CD14-positive monocyte (primary cell): ENCODE data around the gene LYRM4. TPM values are rescaled to one million over a fixed set of nuclear protein-coding genes. Genes with fewer than 3 reads are reported as not detected.

Experiments
- DNase-seq, 3 donors: peaks; one replicate each; pipeline ENCODE4 v3.0.0-alpha.2; 2011 to 2022
- H2AFZ ChIP-seq: 2 replicates; pipeline ENCODE4 v1.6.0; 2012; ENCODE audit warnings: mild to moderate bottlenecking, low read depth, low read length, inconsistent platforms; ENCODE audit not compliant: insufficient read depth, poor library complexity, severe bottlenecking
- H3K27ac ChIP-seq, 2 donors: 1 replicate in 1 of 2; 2 replicates in 1 of 2; pipeline ENCODE4 v1.5.1; 2012 to 2013; ENCODE audit warnings: low read length in 2 of 2, control low read depth in 1 of 2, inconsistent platforms in 1 of 2, low read depth in 1 of 2, mild to moderate bottlenecking in 1 of 2
- H3K27me3 ChIP-seq, 2 donors: one replicate each; pipeline versions ENCODE4 v1.6.0 to v1.6.1; 2011 to 2013; ENCODE audit warnings: low read length in 2 of 2; ENCODE audit not compliant: control insufficient read depth in 2 of 2, insufficient read depth in 2 of 2
- H3K36me3 ChIP-seq, 2 donors: replicated peaks in 1 of 2; 1 replicate in 1 of 2; 2 replicates in 1 of 2; pipeline versions ENCODE4 v1.5.1 to v1.6.1; 2012 to 2013; ENCODE audit warnings: low read length in 2 of 2, control low read depth in 1 of 2, inconsistent platforms in 1 of 2, mild to moderate bottlenecking in 1 of 2; ENCODE audit not compliant: insufficient read depth in 2 of 2, control insufficient read depth in 1 of 2
- H3K4me1 ChIP-seq, 2 donors: 1 replicate in 1 of 2; 2 replicates in 1 of 2; pipeline versions ENCODE4 v1.5.1 to v1.6.1; 2012 to 2013; ENCODE audit warnings: low read length in 2 of 2, control low read depth in 1 of 2, inconsistent platforms in 1 of 2, mild to moderate bottlenecking in 1 of 2, moderate library complexity in 1 of 2; ENCODE audit not compliant: insufficient read depth in 2 of 2, control insufficient read depth in 1 of 2
- H3K4me2 ChIP-seq: replicated peaks from 2 replicates; pipeline ENCODE3; 2012; ENCODE audit warnings: low read length, moderate library complexity, mild to moderate bottlenecking; ENCODE audit not compliant: poor library complexity, severe bottlenecking; ENCODE audit errors: extremely low read depth
- H3K4me3 ChIP-seq, 3 experiments: fragments of 200-600 bp in 1 of 3; sonication (generic) in 1 of 3; replicated peaks in 1 of 3; 1 replicate in 2 of 3; 2 replicates in 1 of 3; pipeline ENCODE4 v1.5.1; 2011 to 2013; ENCODE audit warnings: low read length in 3 of 3, mild to moderate bottlenecking in 3 of 3, control low read depth in 2 of 3, low read depth in 2 of 3, inconsistent platforms in 1 of 3, moderate library complexity in 1 of 3
- H3K79me2 ChIP-seq: 2 replicates; pipeline ENCODE4 v1.6.0; 2012; ENCODE audit warnings: mild to moderate bottlenecking, control low read depth, inconsistent platforms, low read length, moderate library complexity; ENCODE audit not compliant: insufficient read depth
- H3K9ac ChIP-seq: 2 replicates; pipeline ENCODE4 v1.6.0; 2017; ENCODE audit warnings: low read length, mild to moderate bottlenecking; ENCODE audit not compliant: insufficient read depth, poor library complexity, severe bottlenecking
- H3K9me3 ChIP-seq, 2 donors: replicated peaks in 1 of 2; 1 replicate in 1 of 2; 2 replicates in 1 of 2; pipeline versions ENCODE4 v1.5.1 to v1.6.1; 2012 to 2013; ENCODE audit warnings: low read length in 2 of 2, control low read depth in 1 of 2; ENCODE audit not compliant: control insufficient read depth in 1 of 2, insufficient read depth in 1 of 2
- H4K20me1 ChIP-seq: 2 replicates; pipeline ENCODE4 v1.6.0; 2012; ENCODE audit warnings: mild to moderate bottlenecking, low read length, control low read depth, moderate library complexity; ENCODE audit not compliant: insufficient read depth
- H3K27ac Mint-ChIP-seq, 7 donors: one replicate each; pipeline ENCODE4 v1.8.0; 2020; ENCODE audit warnings: mild to moderate bottlenecking in 7 of 7, mixed read lengths in 7 of 7, moderate library complexity in 6 of 7, inconsistent platforms in 2 of 7
- H3K27me3 Mint-ChIP-seq, 3 donors: one replicate each; pipeline ENCODE4 v1.8.0; 2021 to 2022; ENCODE audit warnings: low read depth in 3 of 3, mild to moderate bottlenecking in 3 of 3, mixed read lengths in 3 of 3, moderate library complexity in 3 of 3, inconsistent platforms in 1 of 3
- H3K36me3 Mint-ChIP-seq, 2 donors: one replicate each; pipeline ENCODE4 v1.8.0; 2020; ENCODE audit warnings: mixed read lengths in 2 of 2, inconsistent platforms in 1 of 2, mild to moderate bottlenecking in 1 of 2
- H3K4me1 Mint-ChIP-seq: one replicate; pipeline ENCODE4 v1.8.0; 2020; ENCODE audit warnings: mild to moderate bottlenecking, mixed read lengths
- H3K4me3 Mint-ChIP-seq, 2 donors: one replicate each; pipeline ENCODE4 v1.8.0; 2020; ENCODE audit warnings: mild to moderate bottlenecking in 2 of 2, mixed read lengths in 2 of 2, moderate library complexity in 1 of 2
- H3K9me3 Mint-ChIP-seq, 7 donors: one replicate each; pipeline ENCODE4 v1.8.0; 2020 to 2022; ENCODE audit warnings: mixed read lengths in 7 of 7, mild to moderate bottlenecking in 6 of 7, moderate library complexity in 6 of 7, inconsistent platforms in 2 of 7
- WGBS: methylation state at CpG from one replicate; pipeline ENCODE4 v1.1.5; 2013; ENCODE audit warnings: missing lambda C conversion rate; ENCODE audit not compliant: insufficient coverage; 5-methylcytosine and 5-hydroxymethylcytosine counted together
- intact Hi-C, 2 donors: fragments of 100-400 bp; cut with micrococcal nuclease; formaldehyde crosslinking; loops; one replicate each; pipeline versions ENCODE4 v1.15.0 to v1.15.1; 2023
- polyA plus RNA-seq, 3 donors: library from polyadenylated mRNA; depleted of rRNA in 1 of 3; unstranded in 2 of 3; stranded (reverse) in 1 of 3; fragments of 300-500 nt in 2 of 3; fragments of >200 nt in 1 of 3; fragmentation: Illumina TruSeq in 2 of 3; gene quantifications; 1 replicate in 2 of 3; 2 replicates in 1 of 3; pipeline ENCODE4 v1.2.3, GENCODE V29; 2012 to 2021
- TF ChIP-seq, protein P1 (sequence below): fragments of 200-600 bp; IDR thresholded peaks from one replicate; pipeline ENCODE4 v1.8.0; 2022; ENCODE audit warnings: antibody characterized with exemption, mild to moderate bottlenecking

LYRM4 gene
- polyA plus RNA-seq, 3 donors = 13.7 to 19.6 (median 18.1) TPM

DNA sequence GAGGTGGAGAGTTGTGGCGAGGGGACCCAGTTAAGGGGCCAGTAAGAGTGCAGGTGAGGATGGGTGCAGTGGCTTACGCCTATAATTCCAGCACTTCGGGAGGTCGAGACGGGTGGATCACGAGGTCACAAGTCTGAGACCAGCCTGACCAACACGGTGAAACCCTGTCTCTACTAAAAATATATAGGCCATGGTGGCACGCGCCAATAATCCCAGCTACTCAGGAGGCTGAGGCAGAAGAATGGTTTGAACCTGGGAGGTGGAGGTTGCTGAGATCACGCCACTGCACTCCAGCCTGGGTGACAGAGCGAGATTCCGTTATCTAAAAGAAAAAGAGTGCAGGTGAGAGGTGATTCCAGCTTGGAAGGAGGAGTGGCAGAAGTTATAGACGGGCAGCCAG, 147.7 kb downstream of the LYRM4 start:
- Histone ChIP-seq H3K9ac (no peak overlapping the region), H3K4me2 (no peak overlapping the region), H4K20me1 (no peaks in the 10 kb centered on the region), H3K4me1 (no peaks in the 10 kb centered on the region), H3K79me2 (no peaks in the 10 kb centered on the region), H3K27ac (no peak overlapping the region), H3K36me3 (no peaks in the 10 kb centered on the region), H2AFZ (no peak overlapping the region), H3K9me3 (no peaks in the 10 kb centered on the region), H3K4me3 (no peak overlapping the region), H3K27me3 (no peaks in the 10 kb centered on the region)
- 98% methylated on average over 4 of the region's 13 CpGs for WGBS
- Mint-ChIP-seq H3K4me1 (peaks cover 8% of the 10 kb centered on the region), H3K36me3 (peaks cover 0 to 4% of the 10 kb centered on the region in 2 donors), H3K27me3 (peaks cover 0 to 1% (median 0%) of the 10 kb centered on the region in 3 donors), H3K4me3 (no peak overlapping the region), H3K9me3 (peaks cover 0 to 1% (median 0%) of the 10 kb centered on the region in 7 donors), H3K27ac (no peak overlapping the region)
- TF ChIP-seq, protein P1, sequence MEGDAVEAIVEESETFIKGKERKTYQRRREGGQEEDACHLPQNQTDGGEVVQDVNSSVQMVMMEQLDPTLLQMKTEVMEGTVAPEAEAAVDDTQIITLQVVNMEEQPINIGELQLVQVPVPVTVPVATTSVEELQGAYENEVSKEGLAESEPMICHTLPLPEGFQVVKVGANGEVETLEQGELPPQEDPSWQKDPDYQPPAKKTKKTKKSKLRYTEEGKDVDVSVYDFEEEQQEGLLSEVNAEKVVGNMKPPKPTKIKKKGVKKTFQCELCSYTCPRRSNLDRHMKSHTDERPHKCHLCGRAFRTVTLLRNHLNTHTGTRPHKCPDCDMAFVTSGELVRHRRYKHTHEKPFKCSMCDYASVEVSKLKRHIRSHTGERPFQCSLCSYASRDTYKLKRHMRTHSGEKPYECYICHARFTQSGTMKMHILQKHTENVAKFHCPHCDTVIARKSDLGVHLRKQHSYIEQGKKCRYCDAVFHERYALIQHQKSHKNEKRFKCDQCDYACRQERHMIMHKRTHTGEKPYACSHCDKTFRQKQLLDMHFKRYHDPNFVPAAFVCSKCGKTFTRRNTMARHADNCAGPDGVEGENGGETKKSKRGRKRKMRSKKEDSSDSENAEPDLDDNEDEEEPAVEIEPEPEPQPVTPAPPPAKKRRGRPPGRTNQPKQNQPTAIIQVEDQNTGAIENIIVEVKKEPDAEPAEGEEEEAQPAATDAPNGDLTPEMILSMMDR = no peak
- intact Hi-C loops = no loop called here
- no peak for DNase-seq

DNA sequence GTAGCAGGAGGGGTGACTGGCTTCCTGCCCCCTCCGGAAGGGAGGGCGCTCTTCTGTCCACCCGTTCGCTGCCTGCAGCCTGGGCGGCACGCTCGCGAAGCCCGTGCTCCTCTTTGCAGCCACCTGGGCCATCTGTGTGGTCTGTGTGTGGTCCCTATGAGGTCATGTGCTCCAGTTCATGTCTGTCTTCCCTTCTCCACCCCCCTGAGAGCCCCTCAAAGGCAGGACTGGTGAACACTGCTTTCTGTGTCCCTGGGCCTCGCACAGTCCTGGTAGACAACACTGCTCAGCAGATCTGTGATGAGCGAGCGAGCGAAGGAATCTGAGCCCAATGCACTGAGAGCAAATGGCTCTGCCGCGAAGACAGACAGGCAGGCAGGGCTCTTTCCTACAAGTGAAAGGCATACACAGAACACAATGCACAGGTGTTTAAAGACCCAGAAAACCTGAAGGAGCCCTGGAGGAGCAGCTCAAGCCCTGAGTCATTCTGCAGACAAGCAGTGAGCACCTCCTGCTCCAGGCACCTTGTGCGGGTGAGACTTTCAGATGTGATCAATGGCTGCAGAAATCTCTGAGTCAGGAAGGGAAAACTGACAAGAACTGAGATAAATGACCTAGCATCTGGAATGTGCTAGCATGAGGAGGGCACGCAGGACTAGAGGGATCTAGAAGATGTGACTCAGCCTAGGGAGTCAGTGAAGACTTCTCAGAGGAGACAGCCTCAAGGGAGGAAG, 148.5 kb downstream of the LYRM4 start:
- Histone ChIP-seq H3K9me3 (no peaks in the 10 kb centered on the region), H3K9ac (no peak overlapping the region), H3K4me3 (no peak overlapping the region), H3K79me2 (no peaks in the 10 kb centered on the region), H3K4me1 (no peaks in the 10 kb centered on the region), H3K27ac (no peak overlapping the region), H4K20me1 (no peaks in the 10 kb centered on the region), H3K36me3 (no peaks in the 10 kb centered on the region), H3K4me2 (no peak overlapping the region), H2AFZ (no peak overlapping the region), H3K27me3 (no peaks in the 10 kb centered on the region)
- H3K36me3 Mint-ChIP-seq = peaks cover 0 to 4% of the 10 kb centered on the region in 2 donors
- peaks cover 0 to 1% (median 0%) of the 10 kb centered on the region in 7 donors for H3K9me3 Mint-ChIP-seq
- TF ChIP-seq, protein P1 = no peak
- peak overlapping the region in 2 of 7 donors; percentile 8 to 44 for H3K27ac Mint-ChIP-seq
- WGBS = 87% methylated on average over 9 of the region's 17 CpGs
- H3K4me1 Mint-ChIP-seq = peaks cover 8% of the 10 kb centered on the region
- no peak for DNase-seq
- peaks cover 0 to 1% (median 0%) of the 10 kb centered on the region in 3 donors for H3K27me3 Mint-ChIP-seq
- H3K4me3 Mint-ChIP-seq = no peak overlapping the region
- intact Hi-C loops = no loop called here
